Measurements from ENCODE around the gene CCDC141. TPM values are rescaled to one million over a fixed set of nuclear protein-coding genes. Genes with fewer than 3 reads are reported as not detected.

The CCDC141 gene
- total and polyA plus RNA-seq, 2 donors (not counting 3 experiments of a cell fraction or from before 2014, with no cell fraction given) = not detected

- Histone ChIP-seq H4K20me1 (replicated peaks; ENCODE audit: control insufficient read depth, extremely low read depth, insufficient read depth, low read length) (no peaks in the 10 kb centered on the region), H3K79me2 (ENCODE audit: control insufficient read depth, insufficient read depth, low read length) (no peaks in the 10 kb centered on the region), H2AFZ (ENCODE audit: low read depth, low read length) (no peak overlapping the region), H3K9me3 (replicated peaks; ENCODE audit: control insufficient read depth, insufficient read depth, low read length) (no peaks in the 10 kb centered on the region), H3K9ac (replicated peaks; ENCODE audit: extremely low read depth, insufficient read depth, low read length) (no peak overlapping the region), H3K9me1 (replicated peaks; ENCODE audit: control insufficient read depth, extremely low read depth, insufficient read depth, low read length) (no peaks in the 10 kb centered on the region), H3K27ac (ENCODE audit: insufficient read depth, low read depth, low read length) (no peak overlapping the region), H3K4me2 (ENCODE audit: insufficient read depth, low read length) (no peak overlapping the region), H3K27me3 (ENCODE audit: control insufficient read depth in 2 of 2, insufficient read depth in 2 of 2, low read length in 2 of 2) (no peaks in the 10 kb centered on the region), H3K4me1 (ENCODE audit: control insufficient read depth, extremely low read depth, insufficient read depth, low read length) (peaks cover 25% of the 10 kb centered on the region), H3K4me3 (replicated peaks in 1 of 3; ENCODE audit: insufficient read depth in 1 of 3, low read depth in 1 of 3, low read length in 3 of 3) (no peak overlapping the region), H3K36me3 (ENCODE audit: control insufficient read depth in 2 of 2, extremely low read depth in 1 of 2, insufficient read depth in 2 of 2, low read length in 2 of 2) (no peaks in the 10 kb centered on the region)
- DNase-seq (ENCODE audit: low read depth, low spot score) (no peak), FAIRE-seq (no peak)
- no TSS peak for BruUV-seq (replicated peaks)
- ChIA-PET POLR2A (no interaction called here), CTCF (no interaction called here)
- intact Hi-C loops (cut with micrococcal nuclease) (no loop called here), dilution Hi-C loops (cut with MboI; ENCODE audit: extremely low pct_ligation_motif_present, low sequenced_read_pairs) (no loop called here)
- no peak for TF ChIP-seq JUN (IDR thresholded peaks at IDR 0.05; ENCODE audit: borderline replicate concordance, insufficient read depth, insufficient read length, low read depth)
- no peak for TF ChIP-seq FOS (IDR thresholded peaks at IDR 0.05; ENCODE audit: borderline replicate concordance, insufficient read depth, low read length)
- no peak for TF ChIP-seq GATA2 (IDR thresholded peaks at IDR 0.05; ENCODE audit: insufficient read depth, insufficient read length, low read depth, low read length)
- no peak for TF ChIP-seq POLR2AphosphoS5 (IDR thresholded peaks at IDR 0.05; ENCODE audit: insufficient read depth, low read depth, low read length)
- TF ChIP-seq EZH2 (IDR thresholded peaks at IDR 0.05; ENCODE audit: borderline replicate concordance, low read depth, low read length, severe bottlenecking) = no peak
- TF ChIP-seq MYC (IDR thresholded peaks at IDR 0.05; ENCODE audit: low read depth, low read length) = no peak
- TF ChIP-seq, protein P1, sequence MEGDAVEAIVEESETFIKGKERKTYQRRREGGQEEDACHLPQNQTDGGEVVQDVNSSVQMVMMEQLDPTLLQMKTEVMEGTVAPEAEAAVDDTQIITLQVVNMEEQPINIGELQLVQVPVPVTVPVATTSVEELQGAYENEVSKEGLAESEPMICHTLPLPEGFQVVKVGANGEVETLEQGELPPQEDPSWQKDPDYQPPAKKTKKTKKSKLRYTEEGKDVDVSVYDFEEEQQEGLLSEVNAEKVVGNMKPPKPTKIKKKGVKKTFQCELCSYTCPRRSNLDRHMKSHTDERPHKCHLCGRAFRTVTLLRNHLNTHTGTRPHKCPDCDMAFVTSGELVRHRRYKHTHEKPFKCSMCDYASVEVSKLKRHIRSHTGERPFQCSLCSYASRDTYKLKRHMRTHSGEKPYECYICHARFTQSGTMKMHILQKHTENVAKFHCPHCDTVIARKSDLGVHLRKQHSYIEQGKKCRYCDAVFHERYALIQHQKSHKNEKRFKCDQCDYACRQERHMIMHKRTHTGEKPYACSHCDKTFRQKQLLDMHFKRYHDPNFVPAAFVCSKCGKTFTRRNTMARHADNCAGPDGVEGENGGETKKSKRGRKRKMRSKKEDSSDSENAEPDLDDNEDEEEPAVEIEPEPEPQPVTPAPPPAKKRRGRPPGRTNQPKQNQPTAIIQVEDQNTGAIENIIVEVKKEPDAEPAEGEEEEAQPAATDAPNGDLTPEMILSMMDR (IDR thresholded peaks at IDR 0.05; ENCODE audit: extremely low read depth in 1 of 2, insufficient read depth in 1 of 2, low read depth in 1 of 2, low read length in 2 of 2) = no peak
- no peak for TF ChIP-seq POLR2A (IDR thresholded peaks at IDR 0.05; ENCODE audit: low read depth, low read length)
These were observed 216.6 kb downstream of the CCDC141 start for GRCh38 chr2:178833382-178833781.

All from endothelial cell of umbilical vein (primary cell).